Erythroblast (primary cell): ENCODE data around the gene CAPN13.

Experiments used
- DNase-seq, 2 experiments: peaks; one replicate each; lab custom pipeline; 2025; lab: John Stamatoyannopoulos, UW
- GATA1 ChIP-seq: IDR thresholded peaks from 2 replicates; pipeline ENCODE4 v1.6.1; 2011; ENCODE audit warnings: low read depth, mild to moderate bottlenecking, control low read depth, low read length, moderate library complexity
- POLR2A ChIP-seq: IDR thresholded peaks from 2 replicates; pipeline ENCODE4 v1.6.1; 2011; ENCODE audit warnings: mild to moderate bottlenecking, low read length

CAPN13 gene

GRCh38 chr2:30764021-30764800 is 43.0 kb downstream of the CAPN13 start:
- TF ChIP-seq GATA1, result no peak
- TF ChIP-seq POLR2A, result no peak
- no peak for DNase-seq

- no peak for DNase-seq
- no peak for TF ChIP-seq POLR2A
- no peak for TF ChIP-seq GATA1
These were observed 44.0 kb downstream of the CAPN13 start for GRCh38 chr2:30763151-30763660.

- no peak for DNase-seq
- TF ChIP-seq GATA1, result no peak
- TF ChIP-seq POLR2A, result no peak
These were observed 46.0 kb downstream of the CAPN13 start for GRCh38 chr2:30761226-30761625.

GRCh38 chr2:30759481-30759880 is 47.8 kb downstream of the CAPN13 start:
- TF ChIP-seq POLR2A, result no peak
- no peak for TF ChIP-seq GATA1
- no peak for DNase-seq

- TF ChIP-seq POLR2A, result no peak
- DNase-seq, result no peak
These were observed 49.0 kb downstream of the CAPN13 start for GRCh38 chr2:30758191-30758651.

- DNase-seq, result no peak
- TF ChIP-seq GATA1 (no peak), POLR2A (no peak)
These were observed 49.5 kb downstream of the CAPN13 start for GRCh38 chr2:30757749-30758148.

GRCh38 chr2:30756971-30757370 is 50.3 kb downstream of the CAPN13 start:
- DNase-seq, result no peak
- TF ChIP-seq GATA1, result no peak
- TF ChIP-seq POLR2A, result no peak

GRCh38 chr2:30756051-30756719 is 51.1 kb downstream of the CAPN13 start:
- DNase-seq, result no peak
- TF ChIP-seq POLR2A, result no peak
- no peak for TF ChIP-seq GATA1

- no peak for TF ChIP-seq POLR2A
- no peak for TF ChIP-seq GATA1
- DNase-seq, result no peak
These were observed 53.6 kb downstream of the CAPN13 start for GRCh38 chr2:30753630-30754029.

- no peak for TF ChIP-seq POLR2A
- DNase-seq, result no peak
These were observed 54.4 kb downstream of the CAPN13 start for GRCh38 chr2:30752811-30753210.

- no peak for DNase-seq
- no peak for TF ChIP-seq GATA1
- no peak for TF ChIP-seq POLR2A
These were observed 60.0 kb downstream of the CAPN13 start for GRCh38 chr2:30747206-30747605.

GRCh38 chr2:30744823-30745222 is 62.4 kb downstream of the CAPN13 start:
- no peak for DNase-seq
- TF ChIP-seq GATA1 (no peak), POLR2A (no peak)

- no peak for DNase-seq
- no peak for TF ChIP-seq GATA1
- TF ChIP-seq POLR2A, result no peak
These were observed 65.7 kb downstream of the CAPN13 start for GRCh38 chr2:30741576-30741975.

- DNase-seq, result no peak
- TF ChIP-seq POLR2A (no peak), GATA1 (no peak)
These were observed 68.9 kb downstream of the CAPN13 start for GRCh38 chr2:30738141-30738911.

- no peak for DNase-seq
- TF ChIP-seq GATA1 (no peak), POLR2A (no peak)
These were observed 70.0 kb downstream of the CAPN13 start for GRCh38 chr2:30737326-30737610.
